HepG2 (cell line): ENCODE data around the gene ARFGEF2. TPM values are rescaled to one million over a fixed set of nuclear protein-coding genes. Genes with fewer than 3 reads are reported as not detected.

Experiments
- CC2D1A ChIP-seq: sonication (generic); formaldehyde crosslinking; IDR thresholded peaks from 2 replicates; pipeline ENCODE4 v1.8.1; 2023; ENCODE audit warnings: mild to moderate bottlenecking, missing genetic modification reagents
- CENPT ChIP-seq: sonication (generic); formaldehyde crosslinking; IDR thresholded peaks from 2 replicates; pipeline ENCODE4 v1.8.0; 2022; ENCODE audit warnings: low read depth, mild to moderate bottlenecking, moderate library complexity, missing genetic modification reagents
- CTCF ChIP-seq: sonication (generic); formaldehyde crosslinking; IDR thresholded peaks from 2 replicates; pipeline ENCODE4 v1.5.0; 2020; ENCODE audit warnings: mild to moderate bottlenecking, missing genetic modification reagents, moderate library complexity
- EZH2 ChIP-seq: conservative IDR thresholded peaks from 2 replicates; pipeline ENCODE4 v1.6.1; 2012; ENCODE audit warnings: mild to moderate bottlenecking, low read depth, low read length, moderate library complexity
- IKZF5 ChIP-seq: IDR thresholded peaks from 2 replicates; pipeline ENCODE4 v1.6.1; 2018; ENCODE audit warnings: missing genetic modification reagents, mild to moderate bottlenecking, missing compliant biosample characterization
- IRX3 ChIP-seq: sonication (generic); formaldehyde crosslinking; IDR thresholded peaks from 2 replicates; pipeline ENCODE4 v1.8.1; 2023; ENCODE audit warnings: mild to moderate bottlenecking, low read depth, missing genetic modification reagents, borderline replicate concordance
- MYNN ChIP-seq: sonication (generic); formaldehyde crosslinking; IDR thresholded peaks from 2 replicates; pipeline ENCODE4 v1.4.0; 2020; ENCODE audit warnings: mild to moderate bottlenecking, low read depth, missing genetic modification reagents
- RBM39 ChIP-seq: fragments of 200-400 bp; formaldehyde crosslinking; IDR thresholded peaks from one replicate; pipeline ENCODE4 v1.6.1; 2018; ENCODE audit warnings: antibody characterized with exemption, mild to moderate bottlenecking, low read depth, low read length; ENCODE audit not compliant: poor library complexity, severe bottlenecking
- ZNF709 ChIP-seq: sonication (generic); formaldehyde crosslinking; IDR thresholded peaks from 2 replicates; pipeline ENCODE4 v1.5.0; 2020; ENCODE audit warnings: mild to moderate bottlenecking, missing genetic modification reagents
- ZNF737 ChIP-seq: sonication (generic); formaldehyde crosslinking; IDR thresholded peaks from 2 replicates; pipeline ENCODE4 v1.5.0; 2020; ENCODE audit warnings: missing genetic modification reagents, mild to moderate bottlenecking, borderline replicate concordance
- ZNF770 ChIP-seq: sonication (generic); formaldehyde crosslinking; IDR thresholded peaks from 2 replicates; pipeline ENCODE4 v1.5.0; 2020; ENCODE audit warnings: mild to moderate bottlenecking, missing genetic modification reagents
- polyA plus RNA-seq, 8 experiments: library from polyadenylated mRNA; depleted of rRNA in 3 of 8; stranded (reverse) in 7 of 8; unstranded in 1 of 8; fragments of >200 nt; fragmentation: Illumina TruSeq in 4 of 8; extraction: Trizol in 4 of 8; gene quantifications; 2 replicates each; pipeline versions ENCODE4 v1.2.1 to v1.2.3, GENCODE V29; 2011 to 2016; ENCODE audit warnings: low read depth in 4 of 8, missing spikeins in 1 of 8, mixed read lengths in 1 of 8; ENCODE audit not compliant: insufficient read depth in 1 of 8
- total RNA-seq, 5 experiments: library from RNA; depleted of rRNA; stranded (reverse); fragments of >200 nt; fragmentation: Illumina TruSeq; extraction: Trizol; gene quantifications; 2 replicates each; pipeline ENCODE4 v1.2.3, GENCODE V29; 2016; ENCODE audit warnings: low read depth in 1 of 5
- TF ChIP-seq, protein P1 (sequence below): sonication (generic); formaldehyde crosslinking; IDR thresholded peaks from 2 replicates; pipeline ENCODE4 v1.8.0; 2023; ENCODE audit warnings: mild to moderate bottlenecking, missing genetic modification reagents
- TF ChIP-seq, protein P2 (sequence below): IDR thresholded peaks from 2 replicates; pipeline ENCODE4 v1.6.1; 2016; ENCODE audit warnings: low read depth, borderline replicate concordance
- TF ChIP-seq, protein P3 (sequence below): sonication (generic); formaldehyde crosslinking; IDR thresholded peaks from 2 replicates; pipeline ENCODE4 v1.8.1; 2023; ENCODE audit warnings: missing genetic modification reagents, inconsistent platforms, borderline replicate concordance
- TF ChIP-seq, protein P4 (sequence below): sonication (generic); formaldehyde crosslinking; IDR thresholded peaks from 2 replicates; pipeline ENCODE4 v1.4.0; 2020; ENCODE audit warnings: missing genetic modification reagents

ARFGEF2 gene
- total and polyA plus RNA-seq, 2 of the 13 experiments (the other 11 are each of a cell fraction or from before 2014, with no cell fraction given): 44.0 to 60.8 TPM

DNA sequence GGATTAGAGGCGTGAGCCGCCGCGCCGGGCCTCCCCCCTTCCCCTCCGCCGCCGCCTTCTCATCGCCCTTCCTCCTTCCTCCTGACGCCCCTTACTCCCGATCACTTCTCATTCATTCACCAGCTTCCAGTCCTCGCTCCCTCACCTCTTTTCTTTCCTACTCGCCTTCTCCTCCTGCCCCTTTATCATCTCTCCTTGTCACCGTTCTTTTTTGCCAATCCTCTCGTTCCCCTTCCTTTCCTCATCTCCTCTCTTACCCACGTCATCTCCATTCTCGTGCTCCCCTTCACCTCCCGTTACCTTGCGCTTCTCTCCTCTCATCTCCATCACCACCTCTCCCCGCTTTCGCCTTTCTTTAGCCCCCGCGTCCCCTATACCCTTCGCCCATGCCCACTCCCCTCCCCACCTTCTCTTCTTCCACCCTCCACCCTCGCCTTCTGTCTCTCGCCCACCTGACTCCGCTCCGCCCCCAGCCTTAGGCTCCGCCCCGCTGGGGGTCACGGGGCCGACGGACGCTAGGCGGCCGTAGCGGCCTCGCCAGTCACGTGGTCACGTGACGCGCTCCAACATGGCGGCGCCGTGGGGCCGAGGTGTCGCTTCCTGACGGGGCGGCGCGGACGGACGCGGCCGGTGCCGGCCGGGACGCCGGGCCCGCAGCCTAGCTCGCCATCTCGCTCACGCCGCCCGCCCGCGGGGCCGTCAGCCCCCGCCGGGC lies at the start of gene ARFGEF2 (continued):
- TF ChIP-seq, protein P1, sequence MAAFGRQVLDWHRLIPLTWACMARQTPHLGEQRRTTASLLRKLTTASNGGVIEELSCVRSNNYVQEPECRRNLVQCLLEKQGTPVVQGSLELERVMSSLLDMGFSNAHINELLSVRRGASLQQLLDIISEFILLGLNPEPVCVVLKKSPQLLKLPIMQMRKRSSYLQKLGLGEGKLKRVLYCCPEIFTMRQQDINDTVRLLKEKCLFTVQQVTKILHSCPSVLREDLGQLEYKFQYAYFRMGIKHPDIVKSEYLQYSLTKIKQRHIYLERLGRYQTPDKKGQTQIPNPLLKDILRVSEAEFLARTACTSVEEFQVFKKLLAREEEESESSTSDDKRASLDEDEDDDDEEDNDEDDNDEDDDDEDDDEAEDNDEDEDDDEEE: peak; percentile 15
- peak; percentile 97 for TF ChIP-seq ZNF770 (CRISPR knock-in tag)
- TF ChIP-seq, protein P2, sequence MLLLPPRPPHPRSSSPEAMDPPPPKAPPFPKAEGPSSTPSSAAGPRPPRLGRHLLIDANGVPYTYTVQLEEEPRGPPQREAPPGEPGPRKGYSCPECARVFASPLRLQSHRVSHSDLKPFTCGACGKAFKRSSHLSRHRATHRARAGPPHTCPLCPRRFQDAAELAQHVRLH (CRISPR knock-in tag): peak; percentile 68; the same call in 1 of the 2 replicates
- no peak for TF ChIP-seq RBM39
- no peak for TF ChIP-seq EZH2
- TF ChIP-seq ZNF737 (CRISPR knock-in tag): no peak
- peak; percentile 54 for TF ChIP-seq CTCF
- TF ChIP-seq ZNF709 (CRISPR knock-in tag): peak; percentile 72; the same call in 1 of the 2 replicates
- peak; percentile 33; the same call in 1 of the 2 replicates for TF ChIP-seq IKZF5 (CRISPR knock-in tag)
- no peak for TF ChIP-seq CC2D1A (CRISPR knock-in tag)
- TF ChIP-seq, protein P3, sequence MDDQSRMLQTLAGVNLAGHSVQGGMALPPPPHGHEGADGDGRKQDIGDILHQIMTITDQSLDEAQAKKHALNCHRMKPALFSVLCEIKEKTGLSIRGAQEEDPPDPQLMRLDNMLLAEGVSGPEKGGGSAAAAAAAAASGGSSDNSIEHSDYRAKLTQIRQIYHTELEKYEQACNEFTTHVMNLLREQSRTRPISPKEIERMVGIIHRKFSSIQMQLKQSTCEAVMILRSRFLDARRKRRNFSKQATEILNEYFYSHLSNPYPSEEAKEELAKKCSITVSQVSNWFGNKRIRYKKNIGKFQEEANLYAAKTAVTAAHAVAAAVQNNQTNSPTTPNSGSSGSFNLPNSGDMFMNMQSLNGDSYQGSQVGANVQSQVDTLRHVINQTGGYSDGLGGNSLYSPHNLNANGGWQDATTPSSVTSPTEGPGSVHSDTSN (CRISPR knock-in tag): 0 out of 2 replicates have a peak, but pooled peaks have one; percentile 37
- TF ChIP-seq IRX3 (CRISPR knock-in tag): peak; percentile 92
- peak; percentile 79; the same call in 1 of the 2 replicates for TF ChIP-seq MYNN (CRISPR knock-in tag)
- no peak; the same call in 1 of the 2 replicates for TF ChIP-seq CENPT (CRISPR knock-in tag)
- TF ChIP-seq, protein P4, sequence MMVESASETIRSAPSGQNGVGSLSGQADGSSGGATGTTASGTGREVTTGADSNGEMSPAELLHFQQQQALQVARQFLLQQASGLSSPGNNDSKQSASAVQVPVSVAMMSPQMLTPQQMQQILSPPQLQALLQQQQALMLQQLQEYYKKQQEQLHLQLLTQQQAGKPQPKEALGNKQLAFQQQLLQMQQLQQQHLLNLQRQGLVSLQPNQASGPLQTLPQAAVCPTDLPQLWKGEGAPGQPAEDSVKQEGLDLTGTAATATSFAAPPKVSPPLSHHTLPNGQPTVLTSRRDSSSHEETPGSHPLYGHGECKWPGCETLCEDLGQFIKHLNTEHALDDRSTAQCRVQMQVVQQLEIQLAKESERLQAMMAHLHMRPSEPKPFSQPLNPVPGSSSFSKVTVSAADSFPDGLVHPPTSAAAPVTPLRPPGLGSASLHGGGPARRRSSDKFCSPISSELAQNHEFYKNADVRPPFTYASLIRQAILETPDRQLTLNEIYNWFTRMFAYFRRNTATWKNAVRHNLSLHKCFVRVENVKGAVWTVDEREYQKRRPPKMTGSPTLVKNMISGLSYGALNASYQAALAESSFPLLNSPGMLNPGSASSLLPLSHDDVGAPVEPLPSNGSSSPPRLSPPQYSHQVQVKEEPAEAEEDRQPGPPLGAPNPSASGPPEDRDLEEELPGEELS (CRISPR knock-in tag): 0 out of 2 replicates have a peak, but pooled peaks have one; percentile 2
